ENCODE measurements around the gene WDFY2.

DNA sequence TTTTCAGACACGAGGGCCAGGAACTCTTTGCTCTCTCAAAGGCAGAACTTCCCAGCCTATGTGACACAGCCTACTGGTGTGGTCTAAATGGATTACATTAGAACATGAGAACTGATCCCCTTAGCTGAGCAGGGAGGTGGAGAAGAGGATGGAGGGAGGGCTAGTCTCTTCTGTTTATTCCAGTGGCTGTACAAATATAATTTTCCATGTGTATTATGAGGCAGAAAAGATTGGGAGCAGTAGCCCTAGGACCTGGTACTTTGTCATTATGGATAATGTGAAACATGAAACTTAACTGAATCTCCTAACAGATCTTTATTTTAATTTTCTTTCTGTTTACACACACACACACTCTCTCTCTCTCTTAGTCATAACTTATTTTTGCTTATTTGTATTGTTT is 82.1 kb downstream of the WDFY2 start:
- TF ChIP-seq GATA2 (IDR thresholded peaks at IDR 0.05; ENCODE audit: low read depth, low read length) (no peak), GATA3 (IDR thresholded peaks at IDR 0.05; ENCODE audit: low read depth, low read length) (no peak)

All from SH-SY5Y (cell line).